Karpas-422 (cell line): ENCODE measurements around the gene MVP. TPM values are rescaled to one million over a fixed set of nuclear protein-coding genes. Genes with fewer than 3 reads are reported as not detected.
"Not testable (repeated sequence)": the region's sequence is repeated elsewhere in the genome, so short reads cannot be mapped to it uniquely, and the experiment has no call there.

Experiments used
- DNase-seq: peaks from one replicate; pipeline ENCODE4 v3.0.0-alpha.2; 2015
- H2AFZ ChIP-seq: fragments of 200-600 bp; sonication (generic); 2 replicates; pipeline ENCODE4 v1.6.1; 2014; ENCODE audit warnings: antibody characterized with exemption, low read length, mixed read lengths
- H3K27ac ChIP-seq: fragments of 200-600 bp; sonication (generic); 2 replicates; pipeline ENCODE4 v1.5.1; 2014; ENCODE audit warnings: mild to moderate bottlenecking, low read length, moderate library complexity
- H3K27me3 ChIP-seq: fragments of 200-600 bp; sonication (generic); 2 replicates; pipeline ENCODE4 v1.6.1; 2014; ENCODE audit warnings: low read length, mixed read lengths
- H3K36me3 ChIP-seq: fragments of 200-600 bp; sonication (generic); 2 replicates; pipeline ENCODE4 v1.6.1; 2014; ENCODE audit warnings: low read length, mixed read lengths; ENCODE audit not compliant: insufficient read depth
- H3K4me1 ChIP-seq: fragments of 200-600 bp; sonication (generic); 2 replicates; pipeline ENCODE4 v1.6.1; 2014; ENCODE audit warnings: mild to moderate bottlenecking, low read length, mixed read lengths
- H3K4me2 ChIP-seq: fragments of 200-600 bp; sonication (generic); 2 replicates; pipeline ENCODE4 v1.6.1; 2014; ENCODE audit warnings: low read length, low read depth, mild to moderate bottlenecking; ENCODE audit not compliant: poor library complexity, severe bottlenecking
- H3K4me3 ChIP-seq: fragments of 200-600 bp; sonication (generic); 2 replicates; pipeline ENCODE4 v1.5.1; 2014; ENCODE audit warnings: mild to moderate bottlenecking, antibody characterized with exemption, low read length, mixed read lengths
- H3K79me2 ChIP-seq: fragments of 200-600 bp; sonication (generic); 2 replicates; pipeline ENCODE4 v1.6.1; 2014; ENCODE audit warnings: mild to moderate bottlenecking, low read length, mixed read lengths
- H3K9ac ChIP-seq: fragments of 200-600 bp; sonication (generic); 2 replicates; pipeline ENCODE4 v1.6.0; 2014; ENCODE audit warnings: low read length
- H3K9me2 ChIP-seq: fragments of 200-600 bp; sonication (generic), shearing (Covaris generic); replicated peaks from 2 replicates; pipeline ENCODE4 v1.6.0; 2014; ENCODE audit warnings: mild to moderate bottlenecking, low read length, moderate library complexity; ENCODE audit not compliant: insufficient read depth
- H3K9me3 ChIP-seq: fragments of 300-700, 200-600 bp; sonication (generic); 2 replicates; pipeline ENCODE4 v1.6.1; 2014; ENCODE audit warnings: low read length, mixed read lengths
- H4K20me1 ChIP-seq: fragments of 200-600 bp; sonication (generic); 2 replicates; pipeline ENCODE4 v1.6.1; 2014; ENCODE audit warnings: mild to moderate bottlenecking, antibody characterized with exemption, low read length, low read depth; ENCODE audit not compliant: insufficient read depth
- total RNA-seq: library from RNA; depleted of rRNA; stranded (reverse); fragments of >200 nt; shearing (Covaris generic); gene quantifications from 2 replicates; pipeline ENCODE4 v1.2.3, GENCODE V29; 2014; ENCODE audit warnings: low replicate concordance

Gene MVP
- total RNA-seq, 1 experiment from 2014 or later = 7.8 TPM

GRCh38 chr16:29860218-29860617, 40.0 kb downstream of the MVP start:
- H2AFZ ChIP-seq = no peak overlapping the region
- H3K4me3 ChIP-seq = no peak overlapping the region

GRCh38 chr16:29862383-29862883, 42.2 kb downstream of the MVP start:
- H3K9me2 ChIP-seq = no peaks in the 10 kb centered on the region
- H3K4me2 ChIP-seq = peak overlapping the region; percentile 71
- peak overlapping the region; percentile 80 for H3K9ac ChIP-seq
- H3K4me3 ChIP-seq = peak overlapping the region; percentile 85
- peaks cover 9% of the 10 kb centered on the region for H3K79me2 ChIP-seq
- H3K27me3 ChIP-seq = no peaks in the 10 kb centered on the region
- no peaks in the 10 kb centered on the region for H4K20me1 ChIP-seq
- no peaks in the 10 kb centered on the region for H3K9me3 ChIP-seq
- H3K36me3 ChIP-seq = no peaks in the 10 kb centered on the region
- H3K4me1 ChIP-seq = peaks cover 12% of the 10 kb centered on the region
- peak; percentile 51 for DNase-seq
- no peak overlapping the region for H3K27ac ChIP-seq
- H2AFZ ChIP-seq = peak overlapping the region; percentile 77; the same call in 1 of the 2 replicates

More at GRCh38 chr16:29860218-29860617, 40.0 kb downstream of the MVP start:
- H3K9ac ChIP-seq = no peak overlapping the region
- no peaks in the 10 kb centered on the region for H3K9me3 ChIP-seq
- no peaks in the 10 kb centered on the region for H3K9me2 ChIP-seq
- peaks cover 12% of the 10 kb centered on the region for H3K4me1 ChIP-seq
- H3K4me2 ChIP-seq = no peak overlapping the region
- DNase-seq = no peak
- H3K36me3 ChIP-seq = no peaks in the 10 kb centered on the region
- no peaks in the 10 kb centered on the region for H4K20me1 ChIP-seq
- no peak overlapping the region for H3K27ac ChIP-seq
- no peaks in the 10 kb centered on the region for H3K27me3 ChIP-seq
- peaks cover 9% of the 10 kb centered on the region for H3K79me2 ChIP-seq

GRCh38 chr16:29862884-29863668, 42.8 kb downstream of the MVP start, which contains the start of gene CDIPT:
Gene CDIPT, minus strand, starts transcription at chr16:29863226. Its CDS starts 369 bp downstream, at chr16:29862857.
- Histone ChIP-seq H3K4me3 (peak within 1 kb of the TSS; percentile 85), H3K4me1 (peaks cover 12% of the 10 kb centered on the region), H3K9me3 (no peaks in the 10 kb centered on the region), H3K27me3 (no peaks in the 10 kb centered on the region), H3K4me2 (peak within 1 kb of the TSS; percentile 71), H3K36me3 (no peaks in the 10 kb centered on the region), H4K20me1 (no peaks in the 10 kb centered on the region), H2AFZ (peak within 1 kb of the TSS; percentile 77), H3K79me2 (peaks cover 9% of the 10 kb centered on the region), H3K9ac (peak within 1 kb of the TSS; percentile 80), H3K9me2 (no peaks in the 10 kb centered on the region), H3K27ac (0 out of 2 replicates have a peak within 1 kb of the TSS, but pooled peaks have one; percentile 38)
- peak; percentile 99 for DNase-seq

GRCh38 chr16:29863669-29863984, 43.4 kb downstream of the MVP start:
- H3K9me3 ChIP-seq = no peaks in the 10 kb centered on the region
- no peak for DNase-seq
- no peak overlapping the region for H3K27ac ChIP-seq
- peaks cover 9% of the 10 kb centered on the region for H3K79me2 ChIP-seq
- no peaks in the 10 kb centered on the region for H3K27me3 ChIP-seq
- no peaks in the 10 kb centered on the region for H3K9me2 ChIP-seq
- H3K4me2 ChIP-seq = peak overlapping the region; percentile 71
- no peaks in the 10 kb centered on the region for H3K36me3 ChIP-seq
- H3K4me1 ChIP-seq = peaks cover 12% of the 10 kb centered on the region
- no peak overlapping the region for H3K4me3 ChIP-seq
- H2AFZ ChIP-seq = 0 out of 2 replicates have a peak overlapping the region, but pooled peaks have one; percentile 42
- no peaks in the 10 kb centered on the region for H4K20me1 ChIP-seq
- H3K9ac ChIP-seq = 0 out of 2 replicates have a peak overlapping the region, but pooled peaks have one; percentile 34

- H3K9ac ChIP-seq = no peak overlapping the region
These were observed 43.9 kb downstream of the MVP start for GRCh38 chr16:29864205-29864604.

GRCh38 chr16:29868396-29869009, 48.2 kb downstream of the MVP start:
- Histone ChIP-seq H3K9ac (no peak overlapping the region), H3K79me2 (no peaks in the 10 kb centered on the region), H3K4me1 (peaks cover 4% of the 10 kb centered on the region), H3K36me3 (no peaks in the 10 kb centered on the region), H3K4me2 (no peak overlapping the region), H3K27me3 (no peaks in the 10 kb centered on the region), H2AFZ (no peak overlapping the region), H3K9me3 (no peaks in the 10 kb centered on the region), H3K4me3 (no peak overlapping the region), H4K20me1 (no peaks in the 10 kb centered on the region), H3K9me2 (no peaks in the 10 kb centered on the region), H3K27ac (no peak overlapping the region)
- DNase-seq = peak; percentile 34

More at GRCh38 chr16:29864205-29864604, 43.9 kb downstream of the MVP start:
- no peak overlapping the region for H3K4me2 ChIP-seq
- H3K79me2 ChIP-seq = peaks cover 9% of the 10 kb centered on the region
- H3K27ac ChIP-seq = no peak overlapping the region
- H3K36me3 ChIP-seq = no peaks in the 10 kb centered on the region
- H4K20me1 ChIP-seq = no peaks in the 10 kb centered on the region
- no peak for DNase-seq
- peaks cover 12% of the 10 kb centered on the region for H3K4me1 ChIP-seq
- H3K9me3 ChIP-seq = no peaks in the 10 kb centered on the region
- H3K27me3 ChIP-seq = no peaks in the 10 kb centered on the region
- H3K9me2 ChIP-seq = no peaks in the 10 kb centered on the region
- H3K4me3 ChIP-seq = no peak overlapping the region
- H2AFZ ChIP-seq = no peak overlapping the region

GRCh38 chr16:29869067-29869466, 48.8 kb downstream of the MVP start:
- not testable (repeated sequence) for H2AFZ ChIP-seq, H3K9ac ChIP-seq, DNase-seq, H3K36me3 ChIP-seq, H3K4me3 ChIP-seq, H3K4me2 ChIP-seq, H3K79me2 ChIP-seq, H3K9me3 ChIP-seq, H3K27ac ChIP-seq, H3K9me2 ChIP-seq, H3K27me3 ChIP-seq, H4K20me1 ChIP-seq, H3K4me1 ChIP-seq

GRCh38 chr16:29871822-29872546, 51.7 kb downstream of the MVP start:
- Histone ChIP-seq H3K36me3 (no peaks in the 10 kb centered on the region), H3K4me3 (no peak overlapping the region), H3K9ac (no peak overlapping the region), H2AFZ (no peak overlapping the region), H3K9me3 (no peaks in the 10 kb centered on the region), H3K4me1 (no peaks in the 10 kb centered on the region), H3K27me3 (no peaks in the 10 kb centered on the region), H4K20me1 (no peaks in the 10 kb centered on the region), H3K4me2 (no peak overlapping the region), H3K27ac (no peak overlapping the region), H3K79me2 (no peaks in the 10 kb centered on the region), H3K9me2 (no peaks in the 10 kb centered on the region)
- DNase-seq = peak; percentile 37
